Ecto neural progenitor cell (in vitro differentiated cells): ENCODE measurements around the gene MTNR1A.
A peak's percentile ranks its signal among the peaks of the same experiment; 100 is the strongest.
"Not testable (repeated sequence)": the region's sequence is repeated elsewhere in the genome, so short reads cannot be mapped to it uniquely, and the experiment has no call there.

Experiments
- DNase-seq: peaks from one replicate; pipeline ENCODE4 v3.0.0-alpha.2; 2018; ENCODE audit warnings: low spot score

MTNR1A gene

DNA sequence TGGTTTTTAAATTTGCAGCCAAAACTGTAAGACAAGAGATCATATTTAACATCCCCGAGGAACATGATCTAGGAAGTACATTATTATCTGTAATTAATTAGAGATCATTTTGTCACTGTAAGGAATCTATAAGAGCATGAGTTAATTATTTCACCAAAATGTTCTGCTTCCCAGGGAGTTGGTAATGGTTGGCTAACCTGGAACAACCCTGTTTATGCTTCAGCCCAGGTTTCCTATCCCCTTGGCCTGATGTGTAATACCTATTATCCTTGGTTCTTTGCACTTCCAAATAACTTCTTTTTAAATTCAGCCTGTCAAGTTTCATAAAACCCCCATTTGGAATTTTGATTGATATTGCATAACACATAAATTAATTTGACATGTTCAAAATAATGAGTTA, 6.4 kb upstream of the MTNR1A start:
- DNase-seq = no peak

DNA sequence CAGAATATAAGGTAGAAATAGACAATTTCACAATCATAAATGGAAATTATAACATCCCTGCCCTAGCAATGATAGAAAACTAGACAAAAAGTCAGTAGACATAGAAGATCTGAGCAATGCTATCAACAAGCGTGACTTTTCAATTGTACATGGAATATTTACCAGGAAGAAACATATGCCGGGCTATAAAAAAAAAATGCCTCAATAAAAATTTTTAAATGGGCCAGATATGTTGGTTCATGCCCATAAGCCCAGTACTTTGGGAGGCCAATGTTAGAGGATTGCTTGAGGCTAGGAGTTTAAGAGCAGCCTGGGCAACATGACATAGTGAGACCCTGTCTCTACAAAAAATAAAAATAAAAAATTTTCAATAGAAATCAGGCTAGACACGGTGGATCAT, 5.3 kb upstream of the MTNR1A start:
- no peak for DNase-seq

DNA sequence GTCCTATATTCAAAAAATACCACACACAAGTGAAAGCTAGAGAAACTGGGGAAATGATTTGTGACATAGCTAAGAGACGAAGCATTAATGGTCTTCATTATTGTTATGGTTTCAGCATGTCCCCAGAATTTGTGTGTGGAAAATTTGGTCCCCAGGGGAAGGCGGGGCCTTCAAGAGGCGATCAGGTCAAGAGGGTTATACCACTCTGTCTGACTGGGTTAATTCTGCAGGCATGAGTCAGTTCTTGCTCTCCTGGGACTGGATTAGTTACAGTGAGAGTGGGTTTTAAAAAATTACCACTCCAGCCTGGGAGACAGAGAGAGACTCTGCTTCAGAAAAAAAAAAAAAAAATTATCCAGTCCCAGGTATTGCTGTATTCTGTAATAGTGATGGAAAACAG, 2.1 kb upstream of the MTNR1A start:
- no peak for DNase-seq

DNA sequence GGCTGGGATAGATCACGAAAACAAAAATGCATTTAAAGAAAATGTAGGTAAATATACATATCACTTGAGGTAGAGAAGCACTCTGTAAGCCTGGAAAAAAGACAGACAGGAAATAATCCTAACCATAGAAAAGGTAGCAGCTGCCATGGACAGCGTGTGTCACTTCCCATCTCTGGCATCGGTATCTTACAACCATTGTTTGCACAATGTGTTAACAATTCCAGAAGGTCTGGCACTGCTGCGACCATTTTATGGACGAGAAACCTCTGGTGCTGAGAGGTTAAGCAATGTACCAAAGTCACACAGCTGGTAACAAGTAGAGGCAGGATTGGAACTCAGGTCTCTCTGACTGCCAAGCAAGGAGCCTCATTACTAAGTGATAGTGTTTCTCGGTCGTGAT, 1.7 kb upstream of the MTNR1A start:
- DNase-seq = no peak

DNA sequence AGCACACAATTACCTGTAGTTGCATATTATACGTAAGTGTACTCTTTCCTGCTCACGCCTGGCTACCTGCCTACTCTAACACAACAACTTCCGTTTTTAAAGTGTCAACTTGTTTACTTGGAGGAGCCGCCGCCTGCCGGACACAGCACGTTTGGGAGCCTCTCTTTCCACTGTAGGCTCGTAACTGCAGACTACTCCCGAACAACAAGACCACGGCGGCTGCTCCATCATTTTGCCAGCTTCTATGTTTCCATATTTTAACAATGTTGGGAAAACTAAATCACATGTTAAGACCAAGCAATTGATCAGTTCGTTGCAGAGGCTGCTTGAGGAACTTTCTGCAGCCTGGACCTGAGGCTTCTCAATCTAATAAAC, 841 bp downstream of the MTNR1A start:
- peak; percentile 66 for DNase-seq

DNA sequence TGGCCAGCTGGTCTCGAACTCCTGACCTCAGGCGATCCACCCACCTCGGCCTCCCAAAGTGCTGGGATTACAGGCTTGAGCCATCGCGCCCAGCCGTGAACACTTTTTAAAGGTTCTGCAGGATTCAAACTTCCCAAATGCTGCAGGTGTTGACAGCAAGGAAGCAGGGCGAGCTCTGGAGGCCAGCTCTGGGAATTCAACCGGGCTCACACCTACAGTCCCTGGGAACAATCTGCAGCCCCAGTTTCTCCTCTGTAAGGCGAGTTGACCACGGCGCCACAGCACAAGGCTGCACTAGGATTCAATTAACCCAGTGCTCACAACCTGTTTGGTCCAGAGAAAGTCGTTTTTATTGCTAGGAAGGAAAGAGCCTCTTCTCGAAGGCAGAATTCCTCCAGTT, 1.6 kb downstream of the MTNR1A start:
- no peak for DNase-seq

DNA sequence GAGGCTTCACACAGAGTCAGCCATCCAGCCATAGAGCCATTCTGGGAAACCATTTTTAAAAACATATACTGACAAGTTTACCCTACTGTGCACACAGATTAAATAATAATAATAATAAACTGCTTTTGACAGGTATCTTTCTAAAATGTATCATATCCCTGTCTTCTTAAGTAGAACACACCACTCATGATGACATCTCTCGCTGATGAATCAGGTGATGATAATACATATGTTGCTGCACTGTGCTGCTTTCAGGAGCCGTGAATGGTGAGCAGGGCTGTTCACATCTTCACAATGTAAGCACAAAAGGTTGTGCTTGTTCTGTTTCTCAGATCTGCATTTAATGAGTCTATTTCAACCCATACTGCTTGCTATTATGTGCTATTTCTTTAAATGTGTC, 3.5 kb downstream of the MTNR1A start:
- no peak for DNase-seq

DNA sequence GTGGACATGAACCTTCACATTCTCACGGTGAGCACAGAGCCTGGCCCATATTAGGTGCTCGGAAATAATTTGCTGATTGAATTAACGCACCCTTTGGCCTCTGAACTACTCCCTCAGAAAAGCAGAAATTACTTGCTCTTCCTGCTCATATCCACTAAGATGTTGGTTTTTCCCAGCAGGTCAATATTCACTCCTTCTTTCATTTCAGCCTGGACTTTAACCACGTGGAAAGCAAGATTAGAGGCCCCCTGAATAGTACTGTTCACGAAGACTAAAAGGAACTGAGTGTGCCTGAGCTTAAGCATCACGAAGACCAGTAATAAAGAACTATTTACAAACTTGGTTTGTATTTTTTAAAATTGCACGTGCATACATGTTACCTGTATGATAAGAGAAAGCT, 9.9 kb downstream of the MTNR1A start:
- no peak for DNase-seq

DNA sequence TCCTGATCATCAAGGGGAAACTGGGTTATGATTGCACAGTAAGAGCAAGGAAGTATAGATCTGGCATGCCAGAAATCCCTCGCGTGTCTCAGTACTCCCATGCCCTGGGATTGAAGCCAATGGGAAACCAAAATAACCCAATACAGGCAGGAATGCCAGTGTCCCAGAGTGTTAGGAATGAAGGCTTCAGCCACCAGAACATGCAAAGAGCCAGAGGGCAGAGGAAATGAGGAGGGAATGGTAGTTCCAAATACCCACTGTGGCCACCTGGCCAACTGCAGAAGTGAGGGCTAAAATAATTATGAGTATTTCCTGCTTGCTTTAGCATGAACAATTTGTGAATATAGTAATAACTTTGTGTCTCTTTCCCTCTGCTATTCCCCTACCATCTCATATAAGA, 12.2 kb downstream of the MTNR1A start:
- DNase-seq = no peak

DNA sequence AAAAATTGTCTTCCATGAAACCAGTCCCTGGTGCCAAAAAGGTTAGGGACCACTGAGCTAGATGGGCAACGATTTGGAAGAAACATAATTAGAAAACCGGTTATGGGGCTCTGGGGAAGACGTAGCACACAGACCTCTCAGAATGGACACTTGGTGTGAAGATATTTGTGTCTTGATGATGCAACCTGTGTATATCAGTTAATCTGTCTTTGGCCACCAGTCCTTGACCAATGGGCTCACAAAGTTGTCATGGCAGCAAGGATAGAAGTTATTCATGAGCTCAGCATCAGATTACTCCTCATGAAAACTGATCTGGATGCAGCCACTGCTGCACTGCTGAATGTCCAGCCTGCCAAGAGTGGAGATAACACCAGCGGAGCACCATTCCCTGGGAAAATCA, 13.6 kb downstream of the MTNR1A start:
- DNase-seq = no peak

DNA sequence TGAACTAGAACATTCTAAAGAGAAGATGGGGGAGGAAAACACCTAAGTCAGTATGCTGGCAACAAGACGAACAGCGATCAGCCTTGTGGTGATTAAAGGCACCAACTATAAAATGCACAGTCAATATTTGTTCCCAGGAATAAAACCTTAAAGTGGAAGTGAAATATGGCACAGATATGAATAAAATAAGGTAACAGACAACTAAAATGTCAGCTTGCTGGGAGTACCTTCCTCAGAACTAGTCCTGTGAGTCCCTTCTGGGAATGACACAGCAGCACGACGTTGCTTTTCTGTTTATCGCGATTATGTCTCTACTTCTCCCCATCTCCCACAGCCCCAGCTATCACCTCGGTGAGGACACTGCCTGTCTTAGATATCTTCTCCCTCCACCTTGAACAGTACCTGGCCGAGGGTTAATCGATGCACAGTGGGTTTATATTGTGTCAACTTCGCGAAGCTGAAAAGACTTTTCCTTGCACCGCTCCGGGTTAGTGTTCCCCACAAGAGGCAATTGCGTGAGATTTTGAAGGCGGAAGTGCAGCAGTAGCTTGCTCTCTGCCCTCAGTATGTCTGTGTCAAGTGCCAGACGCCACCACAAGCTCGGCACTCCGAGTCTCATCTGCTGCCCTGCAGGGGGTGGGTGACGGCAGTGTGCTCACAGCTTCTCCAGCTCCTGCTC, 17.4 kb downstream of the MTNR1A start:
- DNase-seq = no peak

DNA sequence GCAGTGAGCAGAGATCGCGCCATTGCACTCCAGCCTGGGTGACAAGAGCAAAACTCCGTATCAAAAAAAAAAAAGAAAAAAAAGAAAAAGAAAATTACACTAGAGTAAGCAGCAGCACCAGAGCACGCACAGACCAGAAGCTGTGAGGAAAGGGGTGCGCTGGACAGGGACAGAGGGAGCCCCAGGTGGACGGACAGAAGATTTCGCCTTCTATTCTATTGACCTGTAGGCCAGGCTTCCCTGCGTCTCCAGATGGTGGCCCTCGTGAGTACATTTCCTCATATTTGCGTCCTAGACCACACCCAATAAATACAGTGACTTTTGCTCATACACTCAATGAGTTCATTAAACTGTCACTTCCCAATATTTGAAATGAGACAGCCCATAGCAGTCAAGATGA, 19.1 kb downstream of the MTNR1A start:
- no peak for DNase-seq

DNA sequence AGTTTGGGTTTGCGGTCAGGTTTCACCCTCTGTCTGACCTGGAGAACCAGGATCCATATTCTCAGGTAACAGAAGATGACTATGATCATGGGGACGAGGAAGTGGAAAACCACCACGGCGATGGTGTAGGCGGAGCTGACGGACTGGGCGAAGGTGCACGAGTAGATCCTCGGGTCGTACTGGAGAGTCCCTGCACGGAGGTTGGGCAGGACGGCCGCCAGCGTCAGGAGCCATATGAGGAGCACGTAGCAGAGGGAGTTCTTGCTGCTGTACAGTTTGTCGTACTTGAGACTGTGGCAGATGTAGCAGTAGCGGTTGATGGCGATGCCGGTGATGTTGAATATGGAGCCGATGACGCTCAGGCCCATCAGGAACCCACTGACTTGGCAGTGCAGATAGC, 21.3 kb downstream of the MTNR1A start:
- no peak for DNase-seq

DNA sequence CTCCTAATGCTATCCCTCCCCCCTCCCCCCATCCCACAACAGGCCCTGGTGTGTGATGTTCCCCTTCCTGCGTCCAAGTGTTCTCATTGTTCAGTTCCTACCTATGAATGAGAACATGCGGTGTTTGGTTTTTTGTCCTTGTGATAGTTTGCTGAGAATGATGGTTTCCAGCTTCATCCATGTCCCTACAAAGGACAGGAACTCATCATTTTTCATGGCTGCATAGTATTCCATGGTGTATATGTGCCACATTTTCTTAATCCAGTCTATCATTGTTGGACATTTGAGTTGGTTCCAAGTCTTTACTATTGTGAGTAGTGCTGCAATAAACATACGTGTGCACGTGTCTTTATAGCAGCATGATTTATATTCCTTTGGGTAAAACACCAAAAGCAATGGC, 31.4 kb downstream of the MTNR1A start:
- not testable (repeated sequence) for DNase-seq

DNA sequence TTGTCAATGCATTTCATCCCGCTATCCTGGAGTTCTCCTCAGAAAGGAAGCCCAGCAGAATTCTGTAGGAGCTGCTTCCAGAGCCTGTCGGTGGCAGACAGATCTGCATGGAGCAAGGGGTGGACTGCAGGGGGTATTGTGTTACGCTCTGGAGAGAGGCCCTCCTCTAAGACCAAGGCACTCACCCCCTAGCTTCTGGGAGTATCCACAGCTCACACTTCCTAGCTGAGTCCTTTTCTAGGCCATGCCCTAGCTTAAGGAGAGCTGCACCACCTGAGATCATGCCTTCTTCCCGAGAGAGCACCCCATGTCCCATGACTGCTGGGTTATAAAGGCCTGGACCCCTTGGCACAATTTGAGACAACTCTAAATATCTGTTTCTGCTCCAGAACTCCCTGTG, 39.1 kb downstream of the MTNR1A start:
- DNase-seq = no peak

DNA sequence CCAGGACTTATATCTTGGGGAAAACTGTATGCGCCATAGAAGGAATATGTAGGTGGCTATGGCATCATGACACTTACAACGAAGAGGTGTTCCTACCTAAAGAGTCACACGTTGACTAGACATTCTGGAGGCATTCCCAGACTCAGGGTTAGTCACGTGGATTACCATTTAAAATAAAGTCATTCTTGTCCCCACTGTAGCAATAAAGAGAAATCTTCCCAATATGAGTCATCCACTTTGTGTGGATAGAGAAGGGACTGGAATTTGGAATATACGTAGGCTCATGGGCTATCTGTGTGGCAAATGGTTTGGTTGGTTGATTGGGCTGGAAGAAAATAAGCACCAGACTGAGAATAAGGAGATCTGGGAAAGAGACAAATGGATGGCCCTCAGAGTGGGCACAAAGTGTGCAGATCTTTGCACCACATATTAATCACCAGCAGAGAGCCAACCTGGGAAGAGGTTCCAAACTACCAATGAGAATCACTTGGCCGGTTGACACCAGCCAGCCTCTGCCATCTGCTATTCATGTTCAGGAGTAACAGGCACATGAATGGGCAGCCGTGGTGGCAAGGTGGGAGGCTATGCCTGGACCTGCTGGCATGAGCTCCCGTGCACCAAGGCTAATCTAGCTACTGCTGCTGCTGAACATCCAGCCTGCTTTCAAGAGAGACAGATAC, 41.0 kb downstream of the MTNR1A start:
- DNase-seq = no peak

DNA sequence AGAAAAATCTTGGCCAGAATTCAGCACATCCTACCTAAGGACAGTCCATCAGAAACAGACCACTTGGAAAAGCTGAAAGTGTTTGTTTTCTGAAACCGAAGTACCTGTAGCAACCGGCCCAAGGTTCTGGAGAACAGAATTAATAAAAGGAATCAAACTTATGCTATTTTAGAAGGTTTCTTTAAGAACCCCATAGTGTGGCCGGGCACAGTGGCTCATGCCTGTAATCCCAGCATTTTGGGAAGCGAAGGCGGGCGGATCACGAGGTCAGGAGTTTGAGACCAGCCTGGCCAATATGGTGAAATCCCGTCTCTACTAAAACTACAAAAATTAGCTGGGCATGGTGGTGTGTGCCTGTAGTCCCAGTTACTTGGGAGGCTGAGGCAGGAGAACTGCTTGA, 50.6 kb downstream of the MTNR1A start:
- not testable (repeated sequence) for DNase-seq

DNA sequence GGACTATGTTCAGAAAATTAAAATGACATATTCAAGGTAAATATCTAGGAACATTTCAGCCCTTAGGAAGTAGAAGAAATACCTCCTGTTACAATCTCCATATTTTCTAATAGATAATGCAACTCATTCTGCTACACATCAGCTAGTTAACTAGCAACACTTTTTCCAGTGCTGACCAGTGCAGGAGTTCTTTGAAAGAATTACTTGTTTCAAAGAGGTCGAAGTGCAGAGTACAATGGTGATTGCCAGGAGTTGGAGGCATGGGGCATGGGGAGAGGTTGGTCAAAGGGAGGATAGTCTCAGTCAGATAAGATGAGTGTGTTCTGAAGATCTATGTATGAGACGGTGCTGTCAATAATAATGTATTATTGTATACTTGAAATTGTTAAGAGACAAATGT, 53.1 kb downstream of the MTNR1A start:
- DNase-seq = no peak

DNA sequence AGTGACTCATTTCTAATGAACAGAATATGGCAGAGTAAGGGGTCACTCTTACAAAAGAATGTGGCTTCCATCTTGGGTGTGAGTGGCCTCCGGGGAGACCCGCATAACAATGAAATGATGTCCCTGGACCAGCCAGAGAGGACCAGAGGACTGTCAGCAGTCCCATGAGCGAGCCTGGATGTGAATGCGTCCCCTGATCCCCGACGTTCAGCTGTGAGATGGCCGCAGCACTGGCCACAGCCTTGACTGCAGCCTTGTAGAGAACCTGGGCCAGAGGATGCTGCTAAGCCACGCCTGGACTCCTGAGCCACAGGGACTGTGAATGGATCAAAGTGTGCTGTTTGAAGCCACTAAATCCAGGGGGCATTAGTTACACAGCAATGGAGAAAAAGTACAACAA, 53.8 kb downstream of the MTNR1A start:
- DNase-seq = no peak

DNA sequence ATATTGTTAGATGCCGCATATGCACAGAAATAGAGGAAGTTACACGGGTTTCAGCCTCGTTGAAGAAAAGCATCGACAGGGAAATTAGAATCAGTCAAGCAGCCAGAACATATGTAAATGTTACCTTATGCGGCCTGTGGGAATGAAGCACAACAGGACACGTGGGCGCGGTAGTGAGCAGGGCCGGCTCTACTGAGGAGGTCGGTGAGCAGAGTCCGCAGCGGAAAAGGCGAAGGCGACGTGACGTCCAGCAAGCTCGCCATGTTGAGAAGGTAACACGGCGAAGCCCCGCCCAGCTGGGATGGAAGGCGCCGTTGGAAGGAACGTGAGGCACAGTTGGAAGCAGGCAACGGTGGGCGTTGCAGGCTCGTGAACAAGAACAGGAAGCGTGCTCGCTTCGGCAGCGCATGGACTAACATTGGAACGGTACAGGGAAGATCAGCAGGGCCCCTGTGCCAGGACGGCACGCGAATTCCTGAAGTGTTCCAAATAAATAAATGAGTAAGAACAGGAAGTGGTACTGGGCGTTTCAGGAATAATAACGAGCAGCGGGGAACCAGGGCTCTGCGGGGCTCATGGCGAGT, 54.6 kb downstream of the MTNR1A start:
- no peak for DNase-seq

DNA sequence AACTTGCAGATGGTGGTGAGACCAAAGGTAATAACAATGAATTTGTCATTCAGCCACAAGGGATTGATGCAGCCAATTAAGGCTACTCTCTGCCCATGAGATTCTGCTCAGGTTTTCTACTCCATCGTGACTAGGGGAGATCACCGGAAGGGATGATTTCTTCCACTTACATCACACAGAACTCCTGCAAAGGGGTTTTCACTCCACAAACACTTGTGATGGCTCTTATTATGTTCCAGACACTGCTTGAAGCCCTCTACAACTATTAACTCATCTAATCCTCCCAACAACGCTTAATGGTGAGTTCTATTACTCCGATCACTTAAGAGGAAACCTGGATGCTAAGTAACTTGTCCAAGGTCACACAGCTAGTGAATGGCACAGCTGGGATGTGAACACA, 55.9 kb downstream of the MTNR1A start:
- DNase-seq = no peak

DNA sequence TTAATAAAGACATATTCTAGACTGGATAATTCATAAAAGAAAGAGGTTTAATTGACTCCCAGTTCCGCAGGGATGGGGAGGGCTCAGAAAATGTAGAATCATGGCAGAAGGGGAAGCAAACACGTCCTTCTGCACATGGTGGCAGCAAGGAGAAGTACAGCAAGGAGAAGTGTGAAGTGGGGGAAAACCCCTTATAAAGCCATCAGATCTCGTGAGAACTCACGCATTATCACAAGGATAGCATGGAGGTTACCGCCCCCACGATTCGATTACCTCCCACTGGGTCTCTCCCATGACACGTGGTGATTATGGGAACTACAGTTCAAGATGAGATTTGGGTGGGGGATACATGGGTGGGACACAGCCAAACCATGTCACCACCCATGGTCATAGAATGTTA, 58.3 kb downstream of the MTNR1A start:
- DNase-seq = no peak

DNA sequence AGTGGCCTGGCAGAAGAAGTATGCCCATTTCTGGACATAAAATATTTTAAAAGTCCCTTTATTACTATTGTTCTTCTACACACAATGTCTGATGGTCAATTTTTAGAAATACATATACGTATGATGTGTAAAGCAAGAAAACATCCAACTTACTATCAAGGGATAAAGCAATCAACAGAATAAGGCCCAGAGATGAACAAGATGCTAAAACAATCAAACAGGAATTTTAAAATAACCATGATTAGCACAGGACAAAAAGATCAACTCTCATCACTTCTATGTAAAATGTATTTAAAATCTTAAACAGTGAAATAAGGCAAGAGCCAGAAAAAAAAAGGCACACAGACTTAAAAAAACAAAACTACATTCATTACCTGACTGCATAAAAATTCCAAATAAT, 60.9 kb downstream of the MTNR1A start:
- no peak for DNase-seq

DNA sequence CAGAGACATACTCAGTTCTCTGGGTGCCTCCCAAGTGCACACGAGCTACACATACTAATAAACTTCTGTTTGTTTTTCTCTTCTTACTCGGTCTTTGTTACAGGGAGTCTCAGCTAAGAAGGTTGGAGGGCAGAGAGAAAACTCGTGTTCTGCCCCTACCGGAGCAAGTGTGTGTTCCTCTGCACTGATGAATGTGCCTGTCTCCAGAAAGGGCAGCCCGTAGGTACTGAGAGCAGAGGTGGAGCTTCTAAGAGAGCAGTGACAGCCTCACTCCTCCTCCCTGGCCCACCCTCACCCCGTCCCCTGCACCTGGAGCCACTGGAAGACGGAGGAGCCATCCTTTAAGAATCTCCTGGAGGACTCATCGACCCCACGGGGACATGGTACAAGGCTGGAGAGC, 67.6 kb downstream of the MTNR1A start:
- no peak for DNase-seq
